RWPE2 (cell line): ENCODE data around the gene CFAP58.

Experiments
- ATAC-seq: fragments of 200-7000 bp; cut with Tn5 transposase; 3 replicates; pipeline ENCODE4 v1.9.1; 2021; ENCODE audit warnings: low read depth
- DNase-seq: peaks from one replicate; pipeline ENCODE4 v3.0.0-alpha.2; 2020; ENCODE audit warnings: low spot score
- H3K27ac ChIP-seq: fragments of 450-650 bp; 2 replicates; pipeline ENCODE4 v1.5.1; 2017; ENCODE audit warnings: mild to moderate bottlenecking; ENCODE audit not compliant: poor library complexity, severe bottlenecking
- H3K27me3 ChIP-seq: fragments of 250-450 bp; sonication (Bioruptor Pico); 2 replicates; pipeline ENCODE4 v1.5.1; 2021; ENCODE audit warnings: mild to moderate bottlenecking, moderate library complexity; ENCODE audit not compliant: insufficient read depth, poor library complexity, severe bottlenecking
- H3K36me3 ChIP-seq: fragments of 250-450 bp; sonication (Bioruptor Pico); 2 replicates; pipeline ENCODE4 v1.5.1; 2020; ENCODE audit warnings: low read depth, mild to moderate bottlenecking, moderate library complexity
- H3K4me1 ChIP-seq: fragments of 250-450 bp; sonication (Bioruptor Pico); 2 replicates; pipeline ENCODE4 v1.5.1; 2021; ENCODE audit warnings: mild to moderate bottlenecking, moderate library complexity; ENCODE audit not compliant: insufficient read depth, poor library complexity, severe bottlenecking
- H3K4me3 ChIP-seq: fragments of 250-450 bp; sonication (Bioruptor Pico); 2 replicates; pipeline ENCODE4 v1.5.1; 2021; ENCODE audit warnings: mild to moderate bottlenecking, moderate library complexity; ENCODE audit not compliant: severe bottlenecking
- H3K9me3 ChIP-seq: fragments of 250-450 bp; sonication (Bioruptor Pico); 2 replicates; pipeline ENCODE4 v1.5.1; 2021; ENCODE audit warnings: mild to moderate bottlenecking, moderate library complexity; ENCODE audit not compliant: severe bottlenecking
- TF ChIP-seq, protein P1 (sequence below): fragments of 450-650 bp; IDR thresholded peaks from one replicate; pipeline ENCODE4 v1.5.1; 2017; ENCODE audit warnings: mild to moderate bottlenecking, moderate library complexity; ENCODE audit not compliant: poor library complexity, severe bottlenecking

CFAP58 gene

DNA sequence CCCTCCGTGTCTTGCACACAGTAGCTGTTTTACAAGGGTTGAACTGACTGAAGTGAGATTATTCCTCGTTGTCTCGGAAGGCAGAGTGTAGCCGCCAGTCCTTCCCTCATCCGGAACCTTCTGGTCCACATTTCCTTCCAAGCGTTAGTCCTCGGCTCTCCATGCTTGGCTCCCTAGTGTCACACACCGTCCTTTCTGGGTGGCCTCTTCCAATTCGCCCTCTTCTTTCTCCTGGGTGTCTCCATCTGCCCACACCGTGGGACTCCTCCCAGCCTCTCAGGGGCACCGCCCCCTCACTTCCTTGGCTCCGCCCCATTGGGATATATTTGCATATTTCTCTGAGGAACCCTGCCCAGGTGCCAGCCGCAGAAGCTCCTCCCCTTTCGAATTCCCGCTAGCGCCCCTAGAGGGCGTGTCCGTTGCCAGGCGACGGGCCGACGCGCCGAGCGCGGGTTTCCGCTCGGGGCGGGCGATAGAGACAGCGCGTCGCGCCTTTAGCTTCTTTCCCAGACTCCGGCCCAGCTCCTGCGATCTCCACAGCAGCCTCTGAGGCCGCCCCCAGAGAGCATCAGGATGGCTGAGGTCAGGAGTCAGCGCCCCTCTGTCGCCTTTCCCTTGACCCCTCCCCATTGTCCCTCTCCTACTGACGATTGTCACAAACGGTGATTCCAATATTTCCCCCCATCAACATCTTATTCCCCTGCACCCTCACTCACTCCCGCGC lies at the start of gene CFAP58:
Gene CFAP58, plus strand, starts transcription at position 509 of the 724 bp plus-strand sequence. Its CDS starts 65 bp downstream, at position 574.
- Histone ChIP-seq H3K27me3 (no peaks in the 10 kb centered on the region), H3K9me3 (no peaks in the 10 kb centered on the region), H3K4me3 (peak within 1 kb of the TSS; percentile 37), H3K36me3 (no peaks in the 10 kb centered on the region), H3K4me1 (peaks cover 23% of the 10 kb centered on the region), H3K27ac (no peak within 1 kb of the TSS)
- TF ChIP-seq, protein P1, sequence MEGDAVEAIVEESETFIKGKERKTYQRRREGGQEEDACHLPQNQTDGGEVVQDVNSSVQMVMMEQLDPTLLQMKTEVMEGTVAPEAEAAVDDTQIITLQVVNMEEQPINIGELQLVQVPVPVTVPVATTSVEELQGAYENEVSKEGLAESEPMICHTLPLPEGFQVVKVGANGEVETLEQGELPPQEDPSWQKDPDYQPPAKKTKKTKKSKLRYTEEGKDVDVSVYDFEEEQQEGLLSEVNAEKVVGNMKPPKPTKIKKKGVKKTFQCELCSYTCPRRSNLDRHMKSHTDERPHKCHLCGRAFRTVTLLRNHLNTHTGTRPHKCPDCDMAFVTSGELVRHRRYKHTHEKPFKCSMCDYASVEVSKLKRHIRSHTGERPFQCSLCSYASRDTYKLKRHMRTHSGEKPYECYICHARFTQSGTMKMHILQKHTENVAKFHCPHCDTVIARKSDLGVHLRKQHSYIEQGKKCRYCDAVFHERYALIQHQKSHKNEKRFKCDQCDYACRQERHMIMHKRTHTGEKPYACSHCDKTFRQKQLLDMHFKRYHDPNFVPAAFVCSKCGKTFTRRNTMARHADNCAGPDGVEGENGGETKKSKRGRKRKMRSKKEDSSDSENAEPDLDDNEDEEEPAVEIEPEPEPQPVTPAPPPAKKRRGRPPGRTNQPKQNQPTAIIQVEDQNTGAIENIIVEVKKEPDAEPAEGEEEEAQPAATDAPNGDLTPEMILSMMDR: peak; percentile 85
- DNase-seq (peak; percentile 87), ATAC-seq (peak; percentile 86)

- Histone ChIP-seq H3K27ac (no peak overlapping the region), H3K4me3 (no peak overlapping the region), H3K4me1 (peaks cover 28% of the 10 kb centered on the region), H3K9me3 (no peaks in the 10 kb centered on the region), H3K36me3 (0 out of 2 replicates have a peak, but pooled peaks cover 3% of the 10 kb centered on the region), H3K27me3 (no peaks in the 10 kb centered on the region)
- ATAC-seq: no peak
- no peak for DNase-seq
- TF ChIP-seq, protein P1: no peak
Observed at GRCh38 chr10:104304356-104304745, 49.3 kb upstream of the CFAP58 start.

DNA sequence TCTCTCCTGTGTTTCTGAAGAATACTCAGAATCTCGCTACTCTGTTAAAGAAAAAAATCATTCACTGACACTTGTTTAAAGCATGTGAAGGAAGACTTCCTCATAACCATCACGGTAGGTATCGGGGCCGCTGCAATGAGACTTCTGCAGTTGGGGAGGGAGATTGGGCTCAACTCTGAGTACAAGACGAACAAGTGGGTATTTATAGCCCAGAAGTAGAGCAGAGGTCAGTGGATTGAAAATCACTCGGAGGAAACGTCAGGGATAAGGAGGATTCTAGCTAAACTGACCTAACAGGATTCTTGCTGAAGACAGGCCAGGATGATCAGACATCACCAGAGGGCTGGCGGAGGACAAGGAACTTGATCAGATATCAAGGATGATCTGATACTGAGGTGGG lies 48.7 kb upstream of the CFAP58 start:
- Histone ChIP-seq H3K27ac (peak overlapping the region; percentile 16), H3K4me1 (peaks cover 22% of the 10 kb centered on the region), H3K9me3 (no peaks in the 10 kb centered on the region), H3K27me3 (no peaks in the 10 kb centered on the region), H3K4me3 (no peak overlapping the region), H3K36me3 (0 out of 2 replicates have a peak, but pooled peaks cover 5% of the 10 kb centered on the region)
- DNase-seq: no peak
- TF ChIP-seq, protein P1: no peak
- no peak for ATAC-seq

DNA sequence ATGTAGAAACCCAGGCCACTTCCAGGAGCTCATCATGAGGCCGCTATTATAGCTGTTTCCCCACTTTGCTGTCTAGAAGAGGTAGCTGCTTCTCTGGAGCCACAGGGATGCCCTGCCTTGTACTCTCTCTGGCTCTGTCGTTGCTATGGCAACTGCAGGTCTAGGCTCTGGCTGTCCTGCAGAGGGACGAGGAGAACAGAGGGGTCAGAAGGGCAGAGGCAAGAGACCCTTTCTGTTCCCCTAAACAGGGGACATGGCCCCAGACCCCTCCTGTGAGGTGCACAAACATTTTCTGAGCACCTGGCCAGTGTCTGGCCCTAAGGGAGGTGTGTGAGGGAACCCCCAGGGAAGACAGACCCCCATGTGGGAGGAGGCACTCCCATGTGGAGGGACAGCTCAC lies 46.7 kb upstream of the CFAP58 start:
- DNase-seq (no peak), ATAC-seq (no peak)
- TF ChIP-seq, protein P1: no peak
- peaks cover 17% of the 10 kb centered on the region for H3K36me3 ChIP-seq
- peaks cover 4% of the 10 kb centered on the region for H3K4me1 ChIP-seq
- H3K9me3 ChIP-seq: no peaks in the 10 kb centered on the region
- no peak overlapping the region for H3K4me3 ChIP-seq
- H3K27ac ChIP-seq: no peak overlapping the region
- no peaks in the 10 kb centered on the region for H3K27me3 ChIP-seq
